ENCODE data around the gene IFRD2.
"Not testable (repeated sequence)": the region's sequence is repeated elsewhere in the genome, so short reads cannot be mapped to it uniquely, and the experiment has no call there.

IFRD2 gene

DNA sequence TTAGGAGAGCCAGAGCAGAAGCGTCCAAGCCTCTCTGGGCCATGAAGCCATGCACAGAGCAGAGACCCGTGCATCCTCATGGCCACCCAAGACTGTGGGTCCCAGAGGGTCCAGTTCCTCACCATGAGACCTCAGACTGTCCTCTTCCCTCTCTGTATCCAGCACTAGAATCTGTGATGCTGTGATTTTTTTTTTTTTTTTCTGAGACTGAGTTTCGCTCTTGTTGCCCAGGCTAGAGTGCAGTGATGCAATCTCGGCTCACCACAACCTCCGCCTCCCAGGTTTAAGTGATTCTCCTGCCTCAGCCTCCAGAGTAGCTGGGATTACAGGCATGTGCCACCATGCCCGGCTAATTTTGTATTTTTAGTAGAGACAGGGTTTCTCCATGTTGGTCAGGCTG is 47.4 kb downstream of the IFRD2 start:
- not testable (repeated sequence) for DNase-seq

DNA sequence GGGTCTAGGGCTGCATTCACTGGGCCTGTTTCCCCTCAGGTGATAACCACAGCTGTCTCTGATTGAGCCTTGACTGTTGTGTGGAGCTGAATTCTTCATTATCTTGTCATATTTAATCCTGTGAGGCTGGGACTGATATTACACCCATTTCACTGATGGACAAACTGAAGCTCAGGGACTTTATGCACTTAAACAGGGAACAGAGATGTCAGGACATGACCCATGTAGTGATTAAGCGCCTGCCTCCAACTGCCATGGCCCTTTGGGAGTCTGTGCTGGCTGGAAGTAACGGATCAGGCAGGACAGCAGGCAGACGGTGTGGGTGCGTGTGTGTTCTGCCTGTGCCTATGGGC is 48.7 kb downstream of the IFRD2 start:
- DNase-seq: no peak

DNA sequence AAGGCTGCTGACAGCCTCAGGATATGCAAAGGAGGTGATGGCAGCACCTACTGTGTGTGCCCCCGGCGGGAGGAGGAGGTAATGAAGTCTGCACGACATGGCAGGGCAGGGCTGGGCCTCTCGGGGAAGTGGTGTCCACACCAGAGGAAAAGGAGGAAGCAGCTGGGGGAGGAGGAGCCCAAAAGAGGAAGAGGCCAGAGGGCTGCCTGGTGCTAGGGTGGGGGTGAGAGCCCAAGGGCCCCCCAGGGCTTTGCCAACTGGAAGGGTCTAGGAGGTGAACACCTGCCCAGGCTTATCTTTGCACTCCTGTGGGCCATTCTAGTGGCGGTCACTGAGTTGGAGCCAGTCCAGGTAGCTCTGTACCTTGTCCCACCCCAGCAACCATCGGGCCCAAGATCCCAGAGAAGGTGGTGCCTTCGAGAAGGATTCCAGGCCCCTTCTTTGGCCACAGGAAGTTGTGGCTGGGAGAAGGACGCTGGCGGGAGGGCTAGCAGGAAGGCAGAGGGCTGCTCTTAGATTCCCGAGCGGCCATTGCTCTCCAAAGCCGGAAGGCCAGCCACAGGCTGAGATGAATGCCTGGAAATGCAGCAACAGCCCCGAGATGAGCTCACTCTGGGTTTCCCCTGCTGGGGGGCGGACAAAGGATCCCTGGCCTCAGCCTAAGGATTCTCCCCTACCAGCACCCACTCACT is 49.2 kb downstream of the IFRD2 start:
- DNase-seq: no peak

DNA sequence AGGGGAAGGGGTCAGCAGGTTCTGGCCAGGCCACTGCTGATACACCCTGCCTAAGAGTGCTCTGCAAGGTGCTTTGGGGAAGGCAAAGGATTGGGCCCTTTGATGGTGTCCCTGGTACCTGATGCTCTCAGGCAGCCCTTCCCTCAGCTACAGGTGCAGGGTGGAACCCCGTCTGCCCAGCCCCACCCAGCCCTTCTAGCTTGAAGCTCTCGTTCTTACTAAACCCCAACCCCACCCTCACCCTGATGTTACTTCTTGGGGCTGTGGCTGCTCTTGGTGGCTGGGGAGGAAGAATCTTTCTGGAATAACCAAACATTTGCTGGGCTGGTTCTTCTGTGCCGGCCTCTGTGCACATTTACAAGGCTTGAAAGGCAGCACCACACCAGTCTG is 49.9 kb downstream of the IFRD2 start:
- DNase-seq: no peak

DNA sequence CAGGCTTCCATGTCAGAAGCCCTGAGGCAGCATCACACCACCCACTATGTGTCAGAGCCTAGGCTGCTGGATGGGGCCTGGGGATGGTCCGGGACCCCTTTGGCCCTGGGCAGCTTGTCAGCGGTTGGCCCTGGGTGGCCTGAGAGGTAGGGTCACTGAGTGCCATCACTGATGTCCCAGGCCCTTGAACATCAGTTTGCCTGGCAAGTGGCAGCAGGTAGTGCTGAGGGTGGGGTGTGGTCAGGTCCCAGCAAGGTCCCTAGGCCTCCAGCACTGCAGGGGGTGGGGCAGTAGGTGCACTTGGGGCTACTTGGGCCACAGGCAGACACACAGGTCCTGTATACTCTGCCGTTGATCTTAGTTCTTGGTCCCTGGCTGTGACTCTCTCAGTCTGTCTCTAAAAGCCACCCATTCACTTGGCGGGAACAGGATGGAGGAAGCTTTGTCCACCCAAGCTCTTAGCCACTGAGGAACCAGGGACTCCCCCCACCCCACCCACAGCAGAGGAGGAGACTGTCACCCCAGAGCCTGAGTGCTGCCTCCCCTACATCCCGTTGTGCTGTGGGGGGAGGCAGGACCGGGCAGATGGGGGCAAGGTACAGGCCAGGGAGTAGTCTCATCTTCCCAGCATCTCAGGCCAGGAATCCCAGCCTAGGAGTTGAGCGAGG is 50.4 kb downstream of the IFRD2 start:
- DNase-seq: no peak

DNA sequence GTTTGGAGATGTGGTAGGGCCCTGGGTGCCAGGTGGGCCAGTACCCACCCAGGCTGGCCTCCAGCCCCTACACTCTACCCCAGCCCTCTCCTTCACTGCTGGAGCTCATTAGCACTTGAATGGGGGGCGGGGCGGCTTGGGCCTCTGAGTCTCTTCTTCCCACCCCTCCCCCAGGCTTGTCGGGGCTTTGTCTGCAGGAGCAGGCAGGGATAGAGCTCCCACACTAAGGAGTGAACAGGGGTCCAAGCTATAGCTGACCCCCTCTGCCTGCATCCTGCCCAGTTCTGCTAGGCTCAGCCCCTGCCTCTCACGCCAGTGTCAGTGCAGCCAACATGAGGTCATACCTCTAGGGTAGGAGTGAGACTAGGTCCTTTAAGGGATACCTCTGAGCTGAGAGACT is 51.1 kb downstream of the IFRD2 start:
- DNase-seq: no peak

DNA sequence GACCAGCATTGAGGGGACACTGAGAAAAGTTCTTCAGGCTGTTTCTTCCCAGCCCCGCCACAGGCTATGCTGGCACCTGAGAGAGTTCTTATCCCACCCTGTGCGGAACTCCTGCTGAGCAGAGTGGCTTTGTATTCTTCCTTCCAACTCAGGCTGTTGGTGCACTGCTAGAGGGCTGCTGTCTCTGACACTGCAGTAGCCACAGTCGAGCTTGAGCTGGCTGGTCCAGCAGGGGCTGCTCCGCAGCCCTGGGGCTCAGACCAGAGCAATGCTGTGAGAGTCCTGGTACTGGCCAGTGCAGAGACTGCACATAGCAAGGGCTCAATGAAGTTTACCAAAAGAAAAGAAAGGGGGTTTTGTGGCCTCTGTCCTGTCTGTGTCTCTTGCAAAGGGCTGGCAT is 52.6 kb downstream of the IFRD2 start:
- DNase-seq: no peak

DNA sequence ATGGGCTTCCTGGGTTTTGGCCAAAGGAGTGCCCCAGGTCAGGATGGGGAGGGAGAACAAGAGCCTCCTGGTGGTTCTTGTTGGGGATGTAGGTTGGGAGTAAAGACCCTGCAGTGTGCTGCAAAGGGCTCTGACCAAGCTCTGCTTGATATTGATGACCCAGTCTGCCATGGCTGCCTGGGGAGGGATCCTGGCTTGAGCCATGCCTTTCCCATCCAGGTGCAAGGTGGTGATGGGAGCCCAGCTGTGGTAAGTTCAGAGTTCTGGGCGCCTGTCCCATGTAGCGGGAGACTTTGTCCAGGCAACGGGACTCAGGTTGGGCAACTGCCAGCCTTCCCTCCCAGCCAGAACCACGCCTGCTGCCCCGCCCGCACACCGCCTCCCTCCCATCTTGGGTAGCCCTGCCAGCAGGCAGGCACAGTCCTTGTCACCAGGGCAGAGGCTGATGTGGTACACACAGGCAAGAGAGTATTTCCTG is 53.6 kb downstream of the IFRD2 start:
- DNase-seq: no peak

DNA sequence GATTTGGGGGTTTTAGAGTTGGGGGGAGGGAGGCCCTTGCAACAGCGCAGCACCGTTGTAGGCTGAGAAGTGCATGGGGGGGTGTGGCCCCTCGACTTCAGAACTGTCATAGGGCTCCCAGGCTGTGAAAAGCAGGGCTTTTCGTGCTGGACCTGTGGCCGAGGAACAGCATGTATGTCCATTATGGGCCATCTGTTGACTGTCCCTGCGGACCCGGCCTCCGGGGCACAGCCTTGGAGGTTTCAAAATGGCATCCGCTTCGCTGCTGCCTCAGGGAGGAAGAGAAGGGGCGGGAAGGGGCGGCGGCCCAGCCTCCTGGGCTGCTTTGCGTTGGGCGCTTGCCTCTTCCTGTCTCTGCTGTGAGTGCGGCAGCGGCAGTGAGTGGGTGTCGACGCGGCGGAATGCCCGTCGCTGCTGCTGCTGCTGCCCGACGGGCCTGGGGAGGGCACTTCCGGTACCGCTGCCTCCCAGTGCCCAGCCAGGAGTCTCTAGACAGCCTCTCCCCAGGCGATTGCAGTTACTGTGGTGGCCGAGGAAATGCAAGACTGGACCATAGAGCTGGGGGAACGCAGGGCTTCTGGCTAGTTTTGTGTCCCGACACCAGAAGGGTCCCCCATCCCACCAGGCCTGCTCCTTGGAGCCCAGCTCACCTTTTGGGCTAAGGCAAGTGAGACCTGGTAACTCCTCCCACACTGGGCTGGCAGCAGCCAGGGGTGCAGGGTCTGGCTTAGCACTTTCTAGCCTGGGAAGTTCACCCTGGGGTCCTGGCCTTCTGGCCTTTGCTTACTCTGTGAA is 54.3 kb downstream of the IFRD2 start:
- peak; percentile 57 for DNase-seq

All from NCI-H774 (cell line).